NCI-H146 treated with DMSO at 0.1 percent for 48 hours (cell line): ENCODE results near the gene RAPGEF4.

Source experiments
- DNase-seq: peaks from one replicate; lab custom pipeline; 2025; ENCODE audit not compliant: unreplicated experiment; lab: John Stamatoyannopoulos, UW

Gene RAPGEF4

DNA sequence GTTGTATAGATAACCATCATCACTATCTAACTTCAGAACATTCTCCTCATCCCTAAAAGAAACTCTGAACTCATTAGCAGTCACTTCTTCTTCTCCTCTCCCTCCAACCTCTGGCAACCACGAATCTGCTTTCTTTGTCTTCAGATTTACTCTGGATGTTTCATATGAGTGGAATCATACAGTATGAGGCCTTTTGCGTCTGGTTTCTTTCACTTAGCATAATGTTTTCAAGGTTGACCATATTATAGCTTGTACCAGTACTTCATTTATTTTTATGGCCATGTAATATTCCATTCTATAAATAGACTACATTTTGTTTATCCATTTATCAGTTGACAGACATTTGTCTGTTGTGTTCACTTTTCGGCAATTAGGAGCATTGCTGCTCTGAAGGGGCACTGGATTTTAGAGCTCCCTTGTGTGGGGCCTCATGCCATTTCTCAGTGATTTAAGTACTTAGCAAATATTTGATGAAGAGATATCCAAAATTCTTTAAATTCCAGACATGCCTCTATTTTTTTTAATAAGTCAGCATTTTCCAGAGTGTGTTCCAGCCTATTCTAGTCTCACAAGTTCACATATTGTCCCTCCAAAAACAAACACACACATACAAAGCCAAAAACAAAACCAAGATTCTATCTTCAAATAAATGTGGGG is 317.5 kb downstream of the RAPGEF4 start:
- DNase-seq, result no peak

DNA sequence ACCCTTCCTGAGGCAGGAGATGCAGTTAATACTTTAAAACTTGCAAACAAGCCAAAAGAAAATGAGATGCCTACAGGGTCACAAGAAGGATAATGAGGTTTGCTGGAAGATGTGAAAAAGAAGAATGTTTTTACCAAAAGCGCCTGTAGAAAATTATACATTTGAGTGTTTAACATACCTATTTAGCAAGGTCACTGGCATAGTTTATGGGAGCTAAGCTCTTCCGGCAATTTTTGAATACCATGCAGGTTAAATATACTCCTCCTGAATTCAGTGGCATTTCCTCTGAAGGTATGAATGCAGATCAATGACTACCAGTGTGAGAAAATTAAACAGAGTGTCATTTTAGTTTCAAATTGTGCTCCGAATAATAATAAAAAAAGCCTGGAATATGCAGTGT is 318.8 kb downstream of the RAPGEF4 start:
- no peak for DNase-seq

DNA sequence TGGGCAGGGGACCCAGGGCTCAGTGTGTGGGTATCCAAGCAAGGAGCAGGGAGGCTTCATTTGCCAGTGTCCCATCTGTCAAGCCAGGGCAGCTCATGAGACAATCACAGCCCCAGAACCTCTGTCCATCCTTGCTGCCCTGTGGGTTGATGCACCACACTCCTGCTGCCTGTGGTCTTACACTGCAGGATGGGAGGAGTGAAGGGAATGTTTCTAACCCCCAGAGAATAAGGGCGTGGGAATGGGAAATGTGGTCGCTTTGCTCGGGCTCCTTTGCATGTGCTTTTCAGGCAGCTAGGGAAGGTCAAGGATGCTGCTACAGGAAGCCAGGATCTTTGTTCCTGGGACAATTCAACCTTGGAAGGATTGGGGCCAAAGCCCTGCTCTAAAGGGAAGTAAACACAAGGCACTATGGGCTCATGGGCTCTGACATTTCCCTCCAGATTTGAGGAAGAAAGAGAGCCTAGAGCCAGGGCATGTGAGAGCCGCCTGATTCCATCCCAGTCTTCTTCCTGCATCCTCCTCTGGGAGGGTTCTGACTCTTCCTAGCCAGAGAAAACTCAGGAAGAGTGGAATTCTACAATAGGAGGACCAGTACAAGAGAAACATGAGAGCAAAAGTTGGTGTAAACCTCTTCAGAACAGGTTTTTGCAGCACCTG is 321.2 kb downstream of the RAPGEF4 start:
- no peak for DNase-seq

DNA sequence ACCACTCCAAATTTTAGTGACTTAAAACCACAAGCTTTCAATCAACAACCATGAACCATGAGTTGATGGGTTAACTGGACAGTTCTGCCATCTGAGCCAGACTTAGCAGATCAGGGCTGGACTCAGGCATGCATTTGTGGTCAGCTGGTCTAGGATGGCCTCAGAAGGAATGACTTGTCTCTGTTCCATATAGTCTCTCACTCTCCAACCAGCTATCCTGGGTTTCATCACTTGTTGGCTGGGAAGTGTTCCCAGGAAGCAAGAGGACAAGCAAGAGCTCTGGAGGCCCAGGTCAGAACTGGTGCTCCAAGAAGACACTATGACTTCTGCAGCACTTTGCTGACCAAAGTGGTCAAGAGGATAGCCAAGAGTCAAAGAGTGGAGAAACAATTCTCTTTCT is 322.5 kb downstream of the RAPGEF4 start:
- DNase-seq, result no peak

DNA sequence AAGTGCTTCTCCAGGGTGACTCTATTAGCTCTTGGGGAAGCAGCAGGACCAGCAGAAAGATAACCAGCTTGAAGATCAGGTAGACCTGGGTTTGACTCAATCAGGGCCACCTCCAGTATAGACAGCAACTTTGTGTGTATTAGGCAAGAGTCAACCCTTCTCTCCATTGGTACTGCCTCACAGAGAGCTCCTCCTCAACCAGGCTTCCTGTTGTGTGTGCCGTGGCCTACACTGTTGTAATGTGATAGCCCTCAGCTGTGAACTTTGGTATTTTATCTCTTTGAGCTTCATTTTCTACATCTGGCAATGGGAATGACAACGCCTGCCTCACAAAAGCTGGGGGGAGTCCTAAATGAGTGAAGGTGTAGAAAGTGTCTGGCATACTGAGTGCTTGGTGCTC is 323.0 kb downstream of the RAPGEF4 start:
- DNase-seq, result no peak

DNA sequence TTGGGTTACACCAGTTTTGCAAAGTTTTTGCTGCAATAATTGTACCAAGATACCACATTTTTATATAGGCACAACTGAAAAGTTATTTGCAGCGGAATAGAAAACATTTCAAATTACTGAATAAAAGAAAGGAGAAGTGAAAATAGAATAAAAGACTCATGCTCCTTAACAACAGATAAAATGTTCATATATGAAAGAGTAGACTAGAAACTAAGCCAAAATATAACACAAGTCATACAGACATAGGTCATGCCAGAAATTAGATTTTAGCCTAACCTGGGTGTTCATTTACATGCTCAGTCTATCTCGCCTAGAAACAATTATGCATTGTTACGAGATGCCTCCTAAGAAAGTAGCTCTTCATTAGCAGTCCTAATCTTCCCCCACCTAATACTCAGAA is 323.6 kb downstream of the RAPGEF4 start:
- no peak for DNase-seq

DNA sequence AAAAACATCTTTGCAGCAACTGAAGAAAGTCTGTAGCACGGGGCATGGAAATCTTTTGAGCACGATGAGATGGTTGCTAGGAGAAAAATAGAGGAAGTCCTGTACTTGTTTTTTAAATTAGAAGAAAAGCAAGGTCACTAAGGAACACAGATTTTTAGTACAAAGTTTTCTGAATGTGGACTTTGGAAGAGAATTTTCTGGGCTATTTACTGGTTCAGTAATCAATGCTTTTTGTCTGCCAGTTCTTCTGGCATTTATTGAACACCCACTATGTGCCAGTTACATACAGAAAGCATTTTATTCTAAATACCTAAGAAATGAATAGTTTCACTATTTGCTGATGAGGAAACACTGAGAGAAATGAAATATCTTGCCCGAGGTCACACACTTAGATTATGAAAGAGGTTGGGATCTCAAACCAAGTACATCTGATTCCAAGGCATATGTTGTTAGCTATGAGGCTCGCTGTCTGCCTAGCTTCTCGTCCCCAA is 324.4 kb downstream of the RAPGEF4 start:
- no peak for DNase-seq

DNA sequence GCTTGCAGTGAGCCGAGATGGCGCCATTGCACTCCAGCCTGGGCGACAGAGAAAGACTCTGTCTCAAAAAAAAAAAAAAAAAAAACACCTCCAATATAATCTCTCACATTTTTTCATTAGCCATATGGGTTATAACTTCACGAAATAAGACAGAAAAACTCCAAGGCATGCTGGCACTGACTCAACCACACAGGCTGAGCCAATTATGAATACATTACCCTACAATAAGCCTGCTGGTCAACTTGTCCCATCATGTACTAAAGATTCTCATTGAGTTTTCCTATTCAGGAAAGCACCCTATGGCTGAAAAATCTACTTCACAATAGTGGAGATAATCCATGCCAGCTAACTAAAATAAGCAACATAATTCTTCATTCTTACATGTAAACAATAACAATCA is 327.2 kb downstream of the RAPGEF4 start:
- DNase-seq, result no peak

DNA sequence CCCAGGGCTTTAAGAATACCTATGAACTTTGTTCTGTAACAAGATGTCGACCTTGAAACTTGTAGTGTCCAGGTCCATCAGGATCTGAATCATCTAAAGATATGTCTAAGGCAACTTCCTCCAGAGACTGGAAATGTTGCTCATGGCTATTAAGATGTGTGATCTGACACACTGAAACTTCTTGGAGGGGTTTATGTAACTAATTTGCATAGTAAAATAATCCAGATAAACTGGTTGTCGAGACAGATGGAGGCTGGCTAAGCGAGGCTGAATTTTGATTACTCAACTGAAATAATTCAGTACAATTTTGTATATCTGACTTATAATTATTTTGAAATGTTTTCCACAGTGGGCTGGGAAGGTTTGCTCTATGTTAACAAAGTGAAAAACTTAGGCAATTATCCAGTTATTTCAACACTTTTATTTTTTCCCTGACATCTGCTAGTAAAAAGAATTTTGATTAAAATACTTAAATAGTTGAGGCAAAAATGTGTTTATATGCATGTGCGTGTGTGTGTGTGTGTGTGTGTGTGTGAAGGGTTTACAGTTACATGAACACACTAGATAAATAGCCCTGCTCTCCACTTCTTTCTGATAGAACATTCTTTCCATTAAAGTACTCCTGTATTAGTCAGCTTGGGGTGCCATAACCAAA is 328.6 kb downstream of the RAPGEF4 start:
- no peak for DNase-seq

DNA sequence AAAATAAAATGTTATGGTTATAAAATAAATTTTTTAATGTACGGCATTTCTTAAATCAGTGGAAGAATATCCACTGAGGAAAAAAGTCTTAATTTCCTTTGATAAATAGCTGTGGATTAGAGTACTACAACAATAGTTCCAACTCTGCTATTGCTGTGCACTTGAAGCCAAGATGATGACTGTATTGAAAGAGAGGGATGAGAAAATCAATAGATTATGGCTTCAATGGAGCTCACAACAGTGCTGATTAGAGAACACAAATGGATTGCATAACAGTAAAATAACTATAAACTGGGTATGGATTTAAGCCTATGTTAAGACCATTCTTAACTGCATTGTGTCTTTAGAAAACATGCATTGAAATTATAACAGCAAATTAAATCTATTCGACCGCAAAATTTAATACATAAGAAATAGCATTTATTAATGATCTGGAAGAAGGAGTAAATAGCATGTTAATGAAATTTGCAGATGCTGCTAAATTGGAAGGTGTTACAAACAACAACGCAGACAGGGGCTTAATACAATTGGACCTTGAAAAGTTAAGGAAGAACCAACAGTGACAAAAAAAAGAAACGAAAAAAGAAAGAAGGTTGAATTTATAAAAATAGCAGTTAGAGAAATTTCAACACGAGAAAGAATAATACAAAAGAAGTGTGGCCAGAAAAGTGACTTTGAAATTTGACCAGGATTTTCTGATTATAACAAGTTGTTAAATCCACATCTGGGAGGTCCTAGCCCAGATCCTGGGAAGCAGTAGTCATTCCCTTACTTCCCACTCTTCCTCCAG is 331.4 kb downstream of the RAPGEF4 start:
- no peak for DNase-seq

DNA sequence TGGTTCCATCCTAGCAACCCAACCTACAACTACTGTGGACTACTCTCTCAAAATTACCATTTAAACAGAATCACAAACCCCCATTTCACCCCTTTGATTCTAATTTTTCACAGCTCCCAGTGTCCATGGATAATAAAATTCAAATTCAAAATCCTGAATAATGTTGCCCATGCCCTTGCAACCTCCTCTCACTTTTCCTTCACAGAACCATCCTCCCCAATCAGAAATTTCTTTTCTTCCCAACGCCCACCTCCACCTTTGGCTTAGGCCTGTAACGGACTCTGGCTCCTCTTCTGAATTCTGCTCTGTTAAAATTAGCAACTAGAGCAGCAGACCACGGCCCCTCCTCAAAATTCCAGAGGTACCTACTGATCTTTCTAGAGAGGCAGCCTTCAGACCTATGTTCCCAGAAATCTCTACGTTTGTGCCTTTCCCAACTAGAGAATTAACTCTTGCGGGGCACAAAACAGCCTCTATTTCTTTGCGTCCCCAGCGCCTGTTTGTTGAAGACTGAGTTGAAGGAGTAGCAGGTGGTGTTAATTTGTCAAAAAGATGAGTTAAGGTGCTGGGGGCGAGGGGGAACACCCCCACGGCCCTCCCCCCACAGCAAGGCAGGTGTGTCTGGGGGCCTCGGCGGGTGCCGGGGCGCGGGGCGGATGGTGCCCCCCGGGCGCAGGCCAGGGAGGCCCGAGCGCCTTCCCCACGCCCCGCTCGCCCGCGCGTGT is 339.6 kb downstream of the RAPGEF4 start:
- no peak for DNase-seq

DNA sequence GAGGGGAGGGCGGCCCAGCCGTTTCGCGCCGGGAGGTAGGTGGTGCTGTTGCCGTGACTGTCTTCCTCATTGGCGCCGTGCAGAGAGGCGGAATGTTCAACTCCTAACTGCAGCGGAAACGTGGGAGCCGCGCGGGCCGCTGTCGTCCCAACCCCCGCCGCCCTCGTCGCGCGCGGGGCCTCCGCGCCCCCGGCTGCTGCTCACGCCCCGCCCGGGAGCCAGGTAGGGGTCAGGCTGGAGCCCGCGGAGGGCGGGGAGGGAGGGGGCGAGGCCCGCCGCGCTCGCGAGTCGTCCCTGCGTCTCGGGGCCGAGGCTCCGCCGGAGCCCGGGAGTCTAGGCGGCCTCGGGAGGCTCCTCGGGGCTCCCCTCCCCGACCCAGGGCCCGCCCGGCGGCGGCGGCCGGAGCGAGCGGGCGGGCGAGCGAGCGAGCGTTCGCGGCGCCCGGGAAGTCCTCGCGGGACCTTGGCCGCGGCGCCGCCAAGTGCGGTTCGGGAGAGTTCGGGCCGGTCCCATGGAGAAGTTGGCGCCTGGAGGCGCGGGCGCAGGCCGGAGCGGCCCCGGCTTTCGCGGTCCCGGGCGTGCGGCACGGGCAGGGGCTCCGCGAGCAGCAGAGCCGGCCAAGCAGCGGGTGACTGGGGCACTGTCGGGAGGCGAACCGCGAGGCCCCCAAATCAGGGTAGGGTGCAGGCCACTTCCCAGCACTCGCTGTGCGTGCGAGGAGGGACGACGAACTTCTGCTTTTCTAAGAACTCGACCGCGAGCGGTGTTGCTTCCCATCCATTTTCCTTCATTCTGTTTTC is 340.3 kb downstream of the RAPGEF4 start, which contains the start of gene MAP3K20:
MAP3K20 (plus strand) TSS at position 66 of the 800 bp plus-strand sequence. CDS start 15,186 bp downstream, outside the sequence.
- no peak for DNase-seq

DNA sequence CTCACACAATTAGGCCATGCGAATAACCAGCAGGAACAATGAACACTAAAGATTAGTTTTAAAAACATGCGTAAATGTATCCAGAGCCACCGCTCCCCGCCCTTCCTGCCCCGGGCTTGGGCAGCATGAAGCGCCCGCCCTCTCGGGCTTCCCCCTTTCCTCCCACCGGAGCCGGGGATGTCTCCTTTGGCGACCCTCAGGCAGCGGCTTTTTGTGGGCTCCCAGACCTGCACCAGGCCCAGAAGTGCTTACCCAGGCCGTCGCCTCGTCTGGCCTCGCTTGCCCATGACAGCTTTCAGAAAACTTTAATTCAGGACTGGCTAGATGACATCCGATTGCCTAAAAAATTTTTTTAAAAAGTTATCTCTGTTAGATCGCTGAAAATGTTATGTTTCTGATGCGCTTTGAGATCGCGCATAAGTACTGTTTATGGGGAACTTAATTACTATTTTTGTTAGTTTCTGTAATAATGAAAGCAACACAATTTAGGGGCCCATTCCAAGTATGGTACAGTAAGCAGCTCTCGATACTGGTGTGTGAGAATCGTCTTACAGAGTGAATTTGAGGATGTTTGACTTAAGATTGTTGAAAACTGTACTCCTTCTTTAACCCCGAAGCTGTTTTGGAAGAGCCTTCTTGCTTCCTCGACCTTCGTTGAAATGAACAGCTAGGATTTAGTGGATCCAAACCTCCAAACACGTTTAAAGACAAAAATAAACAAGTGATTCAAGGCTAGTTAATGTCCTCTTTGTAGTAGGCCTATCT is 341.1 kb downstream of the RAPGEF4 start:
- no peak for DNase-seq

DNA sequence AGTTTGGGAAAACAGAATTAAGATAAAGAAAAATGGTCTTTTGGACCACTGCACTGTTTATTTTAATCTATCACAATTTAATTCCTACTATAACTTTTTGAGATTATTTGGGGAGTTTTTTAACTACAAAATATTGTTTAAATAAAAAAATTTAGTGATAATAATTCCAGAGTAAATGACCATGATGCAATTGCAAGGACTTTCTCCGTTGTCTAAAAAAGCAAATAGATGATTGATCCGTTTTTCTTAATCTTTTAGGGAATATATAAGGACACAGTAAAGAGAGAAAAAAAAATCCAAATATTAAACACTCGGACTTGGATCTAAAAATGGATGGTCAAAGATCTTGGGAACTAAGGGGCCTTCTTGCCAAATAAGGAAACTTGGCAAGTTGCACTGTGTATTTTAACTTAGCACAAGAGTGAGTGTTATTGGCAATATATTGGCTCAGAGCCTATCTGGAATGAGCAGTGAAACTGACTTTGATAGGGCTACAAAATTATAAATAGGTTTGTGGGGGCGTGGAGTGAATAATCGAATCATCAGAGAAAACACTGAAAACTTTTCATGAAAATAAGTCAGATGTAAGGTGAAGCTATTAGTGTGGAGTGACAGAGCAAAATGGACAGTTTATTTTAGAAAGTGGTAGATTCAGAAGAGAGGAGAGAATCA is 342.0 kb downstream of the RAPGEF4 start:
- DNase-seq, result no peak

DNA sequence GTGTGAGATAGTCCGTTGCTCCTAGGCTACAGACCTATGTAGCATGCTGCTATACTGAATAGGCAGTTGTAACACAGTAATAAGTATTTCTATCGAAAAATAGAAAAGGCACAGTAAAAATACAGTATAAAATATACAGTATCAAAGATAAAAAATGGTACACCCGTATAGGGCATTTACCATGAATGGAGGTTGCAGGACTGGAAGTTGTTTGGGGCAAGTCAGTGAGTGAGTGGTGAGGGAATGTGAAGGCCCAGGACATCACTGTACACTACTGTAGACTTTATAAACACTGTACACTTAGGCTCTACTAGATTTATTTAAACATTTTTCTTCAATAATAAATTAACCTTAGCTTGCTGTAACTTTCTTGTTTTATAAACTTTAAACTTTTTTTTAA is 343.5 kb downstream of the RAPGEF4 start:
- no peak for DNase-seq

DNA sequence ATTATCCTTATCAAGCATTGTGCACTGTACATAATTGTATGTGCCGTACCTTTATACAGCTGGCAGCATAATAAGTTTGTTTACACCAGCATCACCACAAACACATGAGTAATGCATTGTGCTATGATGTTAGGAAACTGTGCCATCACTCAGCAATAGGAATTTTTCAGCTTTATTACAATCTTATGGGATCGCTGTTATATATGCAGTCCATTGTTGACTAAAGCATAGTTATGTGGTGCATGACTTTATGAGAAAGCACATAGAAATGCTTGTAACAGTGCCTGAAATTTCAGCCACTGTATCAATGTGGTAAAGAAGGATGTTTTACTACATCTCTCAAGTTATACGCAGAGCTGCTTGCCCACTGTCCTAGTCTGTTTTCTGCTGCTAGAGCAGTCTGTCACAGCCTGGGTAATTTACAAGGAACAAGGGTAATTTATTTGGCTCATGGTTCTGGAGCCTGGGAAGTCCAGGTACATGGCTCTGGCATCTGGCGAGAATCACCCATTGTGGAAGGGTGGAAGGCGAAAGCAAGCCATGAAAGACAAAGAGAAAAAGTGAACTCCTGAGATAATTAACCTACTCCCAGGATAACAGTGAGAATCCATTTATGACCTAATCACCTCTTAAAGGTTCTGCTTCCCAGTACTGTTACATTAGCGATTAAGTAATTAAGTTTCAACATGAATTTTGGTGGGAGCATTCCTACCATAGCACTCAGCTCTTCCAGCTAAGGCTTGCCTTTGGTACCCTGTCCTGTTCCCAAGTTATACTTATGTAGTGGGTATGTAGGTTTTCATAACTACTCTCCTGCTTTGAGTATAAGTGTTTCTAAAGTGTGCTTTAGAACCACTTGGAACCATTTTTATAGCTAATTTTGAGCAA is 344.6 kb downstream of the RAPGEF4 start:
- no peak for DNase-seq

DNA sequence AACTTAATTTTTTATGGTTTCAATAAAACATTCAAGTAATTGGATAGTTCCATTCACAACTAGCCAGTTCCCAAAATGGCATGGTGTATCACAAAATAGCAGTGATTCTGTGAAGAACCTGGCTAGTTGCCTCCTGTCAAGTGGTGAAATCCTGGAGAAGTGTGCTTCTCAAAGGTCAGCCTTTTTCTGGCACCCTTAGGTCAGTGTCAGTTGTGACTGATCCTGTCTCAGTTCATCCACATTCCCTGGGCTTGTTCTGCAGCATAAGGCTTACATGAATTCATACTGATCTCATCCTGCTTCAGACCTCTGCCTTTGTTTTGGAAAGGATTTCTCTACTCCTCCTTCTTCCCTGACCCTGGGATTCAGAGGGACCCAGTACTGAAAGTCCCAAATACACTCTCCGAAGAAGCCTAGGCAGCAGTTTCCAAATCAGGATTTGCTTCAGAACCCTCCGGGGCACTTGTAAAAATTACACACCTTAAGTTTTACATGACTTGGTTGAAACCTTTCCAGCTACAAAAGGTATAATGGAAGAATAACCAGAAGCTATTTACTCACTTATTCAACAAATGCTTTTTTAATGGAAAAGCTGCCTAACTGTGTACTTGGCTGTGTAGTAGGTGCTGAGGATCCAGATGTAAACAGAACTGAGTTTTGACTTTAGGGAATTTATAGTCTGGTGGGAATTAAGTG is 351.0 kb downstream of the RAPGEF4 start:
- no peak for DNase-seq
